K562 treated with DMSO at 1 percent for 12 hours (cell line): ENCODE data around the gene FOXD1. TPM values are rescaled to one million over a fixed set of nuclear protein-coding genes. Genes with fewer than 3 reads are reported as not detected.

Experiments used
- total RNA-seq: library from RNA; unstranded; fragments of 300-600 nt; gene quantifications from 2 replicates; pipeline ENCODE4 v1.2.3, GENCODE V29; 2022; ENCODE audit not compliant: insufficient read depth

The FOXD1 gene
- total RNA-seq: 0.91 TPM in 1 of 2 replicates, not detected in the other

DNA sequence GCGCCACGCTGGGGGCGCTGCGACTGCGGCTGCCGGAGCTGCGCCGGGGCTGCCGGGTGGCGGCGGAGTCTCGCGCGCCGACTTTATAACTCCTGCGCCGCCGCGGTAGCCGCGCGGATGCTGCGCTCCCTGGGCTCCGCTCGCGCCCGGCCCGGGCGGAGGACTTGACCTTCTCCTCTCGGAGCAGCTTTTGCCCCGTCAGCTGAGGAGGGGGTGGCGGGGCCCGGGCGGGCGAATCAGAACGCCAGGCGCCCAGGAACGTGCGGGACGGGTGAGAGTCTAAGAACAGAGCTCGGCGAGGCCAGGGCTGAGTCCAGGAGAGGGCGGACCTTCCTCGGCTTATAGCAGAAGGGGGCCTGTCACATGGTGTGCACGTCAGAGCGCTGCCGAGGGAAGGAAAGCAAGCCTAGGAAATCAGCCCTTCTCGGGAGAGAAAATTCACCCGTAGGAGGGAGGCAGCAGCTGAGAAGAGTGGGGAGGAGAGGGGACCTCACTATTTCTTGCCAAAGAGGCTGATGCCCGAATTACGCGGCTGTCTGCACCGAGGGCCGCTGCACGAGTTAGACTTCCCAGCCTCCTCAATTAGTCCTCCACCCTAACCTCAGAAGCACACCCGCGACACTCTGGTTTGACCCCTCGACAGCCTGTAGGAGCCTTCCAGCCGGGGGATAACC lies at the start of gene FOXD1:
FOXD1 (minus strand) TSS at position 315 of the 674 bp plus-strand sequence. CDS start 415 bp downstream, outside the sequence.

Other genes starting within 250 kb of the FOXD1 start
- 802 and 850 TPM in 2 replicates for gene BTF3, start 49.7 kb upstream of the FOXD1 start, total RNA-seq
- 7.3 and 19.6 TPM in 2 replicates for gene ANKRA2, start 116.9 kb upstream of the FOXD1 start, total RNA-seq
- gene UTP15, start 117.0 kb upstream of the FOXD1 start, total RNA-seq: 3.0 and 10.9 TPM in 2 replicates
- not detected in 2 replicates for gene ARHGEF28, start 177.4 kb upstream of the FOXD1 start, total RNA-seq